H9 (cell line): Measurements from ENCODE around the gene KMT2D. TPM values are rescaled to one million over a fixed set of nuclear protein-coding genes. Genes with fewer than 3 reads are reported as not detected.

ENCODE experiments used
- DNase-seq: peaks from one replicate; pipeline ENCODE4 v3.0.0-alpha.2; 2017
- H2AFZ ChIP-seq: one replicate; pipeline ENCODE4 v1.6.1; 2013; ENCODE audit warnings: mild to moderate bottlenecking, low read length, control low read depth, moderate library complexity
- H2AK5ac ChIP-seq: 2 replicates; pipeline ENCODE4 v1.6.1; 2013; ENCODE audit warnings: low read length, control low read depth, mixed read lengths; ENCODE audit not compliant: insufficient read length
- H2BK120ac ChIP-seq: one replicate; pipeline ENCODE4 v1.6.1; 2013; ENCODE audit warnings: low read depth, mild to moderate bottlenecking, low read length, control low read depth, inconsistent platforms; ENCODE audit not compliant: poor library complexity, severe bottlenecking
- H2BK12ac ChIP-seq: 2 replicates; pipeline ENCODE4 v1.6.1; 2013; ENCODE audit warnings: low read length, control low read depth, mixed read lengths, low read depth; ENCODE audit not compliant: insufficient read length
- H2BK15ac ChIP-seq: 2 replicates; pipeline ENCODE4 v1.6.1; 2013; ENCODE audit warnings: low read depth, low read length, control low read depth
- H2BK20ac ChIP-seq: one replicate; pipeline ENCODE4 v1.6.1; 2013; ENCODE audit warnings: low read depth, mild to moderate bottlenecking, low read length, control low read depth, inconsistent platforms; ENCODE audit not compliant: poor library complexity, severe bottlenecking
- H2BK5ac ChIP-seq: 2 replicates; pipeline ENCODE4 v1.6.1; 2013; ENCODE audit warnings: low read length, control low read depth, mixed read lengths; ENCODE audit not compliant: insufficient read length
- H3K14ac ChIP-seq: 2 replicates; pipeline ENCODE4 v1.6.1; 2013; ENCODE audit warnings: low read length, control low read depth; ENCODE audit not compliant: insufficient read depth
- H3K18ac ChIP-seq: 2 replicates; pipeline ENCODE4 v1.6.1; 2013; ENCODE audit warnings: low read depth, mild to moderate bottlenecking, mixed read lengths, low read length, control low read depth; ENCODE audit not compliant: insufficient read length
- H3K23ac ChIP-seq: 2 replicates; pipeline ENCODE4 v1.6.1; 2013; ENCODE audit warnings: low read length, control low read depth, mixed read lengths, low read depth; ENCODE audit not compliant: insufficient read length
- H3K23me2 ChIP-seq: 2 replicates; pipeline ENCODE4 v1.6.1; 2013; ENCODE audit warnings: low read depth, mild to moderate bottlenecking, mixed read lengths, low read length, control low read depth; ENCODE audit not compliant: insufficient read length, poor library complexity, severe bottlenecking
- H3K27ac ChIP-seq: 2 replicates; pipeline ENCODE4 v1.5.1; 2013; ENCODE audit warnings: low read length, control low read depth, mixed read lengths, low read depth; ENCODE audit not compliant: insufficient read length
- H3K27me3 ChIP-seq: 2 replicates; pipeline ENCODE4 v1.6.1; 2013; ENCODE audit warnings: low read length, control low read depth, inconsistent platforms; ENCODE audit not compliant: insufficient read depth
- H3K4ac ChIP-seq: 2 replicates; pipeline ENCODE4 v1.6.1; 2013; ENCODE audit warnings: low read depth, mild to moderate bottlenecking, control low read depth, inconsistent platforms, low read length, moderate library complexity
- H3K4me1 ChIP-seq: 2 replicates; pipeline ENCODE4 v1.6.1; 2013; ENCODE audit warnings: low read length, control low read depth, inconsistent platforms; ENCODE audit not compliant: insufficient read depth
- H3K4me2 ChIP-seq: 2 replicates; pipeline ENCODE4 v1.6.1; 2013; ENCODE audit warnings: low read length, control low read depth, mixed read lengths; ENCODE audit not compliant: insufficient read length, insufficient read depth
- H3K56ac ChIP-seq: 2 replicates; pipeline ENCODE4 v1.6.1; 2013; ENCODE audit warnings: low read depth, mild to moderate bottlenecking, mixed read lengths, low read length, control low read depth; ENCODE audit not compliant: insufficient read length
- H3K79me1 ChIP-seq: 2 replicates; pipeline ENCODE4 v1.6.1; 2013; ENCODE audit warnings: low read depth, mild to moderate bottlenecking, moderate library complexity, low read length, control low read depth, inconsistent platforms; ENCODE audit not compliant: insufficient read depth, poor library complexity, severe bottlenecking
- H3K79me2 ChIP-seq: 2 replicates; pipeline ENCODE4 v1.6.1; 2013; ENCODE audit warnings: low read length, control low read depth, inconsistent platforms; ENCODE audit not compliant: insufficient read depth
- H3K9ac ChIP-seq: 2 replicates; pipeline ENCODE4 v1.6.1; 2013; ENCODE audit warnings: low read length, control low read depth, mixed read lengths; ENCODE audit not compliant: insufficient read length; ENCODE audit errors: extremely low read depth
- H3K9me3 ChIP-seq: one replicate; pipeline ENCODE4 v1.6.1; 2013; ENCODE audit warnings: low read depth, low read length, inconsistent platforms; ENCODE audit not compliant: control insufficient read depth
- H3T11ph ChIP-seq: one replicate; pipeline ENCODE4 v1.6.1; 2013; ENCODE audit warnings: mild to moderate bottlenecking, low read length, control low read depth, inconsistent platforms
- H4K20me1 ChIP-seq: one replicate; pipeline ENCODE4 v1.6.1; 2013; ENCODE audit not compliant: control insufficient read depth, insufficient read length, insufficient read depth
- H4K5ac ChIP-seq: 2 replicates; pipeline ENCODE4 v1.6.1; 2013; ENCODE audit warnings: low read depth, mild to moderate bottlenecking, mixed read lengths, low read length, control low read depth; ENCODE audit not compliant: insufficient read length
- H4K8ac ChIP-seq: replicated peaks from 2 replicates; pipeline ENCODE4 v1.6.1; 2013; ENCODE audit warnings: low read length, control low read depth, mixed read lengths, low read depth; ENCODE audit not compliant: insufficient read length
- H4K91ac ChIP-seq: 2 replicates; pipeline ENCODE4 v1.6.1; 2013; ENCODE audit warnings: low read depth, mild to moderate bottlenecking, moderate library complexity, mixed read lengths, low read length, control low read depth; ENCODE audit not compliant: insufficient read length
- H3K27ac Mint-ChIP-seq, 3 experiments: 2 replicates in 2 of 3; 3 replicates in 1 of 3; pipeline ENCODE4 v1.8.0; 2020 to 2021; ENCODE audit warnings: mixed read lengths in 3 of 3, mild to moderate bottlenecking in 1 of 3, moderate library complexity in 1 of 3
- H3K27me3 Mint-ChIP-seq: 2 replicates; pipeline ENCODE4 v1.8.0; 2021; ENCODE audit warnings: low read depth, mild to moderate bottlenecking, moderate library complexity, mixed read lengths
- H3K36me3 Mint-ChIP-seq, 3 experiments: 2 replicates in 2 of 3; 3 replicates in 1 of 3; pipeline ENCODE4 v1.8.0; 2020 to 2021; ENCODE audit warnings: low read depth in 3 of 3, mixed read lengths in 3 of 3; ENCODE audit not compliant: insufficient read depth in 1 of 3
- H3K4me1 Mint-ChIP-seq, 2 experiments: 2 replicates each; pipeline ENCODE4 v1.8.0; 2020; ENCODE audit warnings: mixed read lengths in 2 of 2
- H3K4me3 Mint-ChIP-seq, 2 experiments: 2 replicates in 1 of 2; 3 replicates in 1 of 2; pipeline ENCODE4 v1.8.0; 2020 to 2021; ENCODE audit warnings: mild to moderate bottlenecking in 2 of 2, mixed read lengths in 2 of 2, moderate library complexity in 1 of 2
- H3K9me3 Mint-ChIP-seq, 2 experiments: 2 replicates in 1 of 2; 3 replicates in 1 of 2; pipeline ENCODE4 v1.8.0; 2020; ENCODE audit warnings: mild to moderate bottlenecking in 2 of 2, mixed read lengths in 2 of 2, moderate library complexity in 1 of 2
- WGBS: extraction: QIAGEN DNeasy Blood & Tissue Kit; methylation state at CpG from one replicate; pipeline ENCODE4 v1.1.7; 2013; ENCODE audit warnings: missing lambda C conversion rate, low lambda C conversion rate, mixed read lengths; ENCODE audit not compliant: insufficient read length; ENCODE audit errors: extremely low coverage; 5-methylcytosine and 5-hydroxymethylcytosine counted together
- total RNA-seq: library from RNA; stranded (reverse); gene quantifications from 2 replicates; pipeline ENCODE4 v1.2.1, GENCODE V29; 2021
- TF ChIP-seq, protein P1 (sequence below): fragments of 200-600 bp; sonication (generic); conservative IDR thresholded peaks from 3 replicates; pipeline ENCODE4 v1.8.0; 2021; ENCODE audit warnings: antibody characterized with exemption, mild to moderate bottlenecking

The KMT2D gene
- total RNA-seq, 1 experiment from 2014 or later, result 93.7 TPM

DNA sequence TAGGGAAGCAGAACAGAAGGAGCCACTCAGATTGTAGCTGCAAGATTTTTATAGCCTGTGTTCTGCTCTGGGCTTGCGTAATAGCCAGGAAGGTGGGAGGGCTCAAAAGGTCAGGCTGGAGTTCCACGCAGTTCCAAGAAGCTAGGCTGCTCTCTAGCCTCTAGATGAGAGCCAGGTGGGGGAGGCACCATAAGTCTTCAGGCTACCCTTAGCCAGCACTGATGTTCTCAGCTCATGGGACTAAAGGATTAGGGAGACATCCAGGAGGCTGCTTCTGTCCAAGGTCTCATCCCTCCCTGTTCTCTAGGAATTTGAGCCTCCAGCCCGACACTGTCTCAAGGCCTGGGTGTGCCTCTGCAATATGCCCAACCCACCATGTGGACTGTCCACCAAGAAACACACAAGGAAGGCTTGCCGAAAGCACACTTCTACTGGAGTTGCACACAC lies 48.4 kb upstream of the KMT2D start:
- no CpG with 5 or more reads among the region's 4 CpGs for WGBS
- H3K4me1 Mint-ChIP-seq, result peaks cover 23 to 31% of the 10 kb centered on the region in 2 experiments
- H3K56ac ChIP-seq, result no peak overlapping the region
- no peak for DNase-seq
- peaks cover 5 to 25% (median 11%) of the 10 kb centered on the region in 3 experiments for H3K36me3 Mint-ChIP-seq
- no peaks in the 10 kb centered on the region for H3K9me3 ChIP-seq
- H2AFZ ChIP-seq, result no peak overlapping the region
- H3K4ac ChIP-seq, result no peak overlapping the region
- H3K4me3 Mint-ChIP-seq, result peak overlapping the region; percentile 86 to 99
- H3K4me2 ChIP-seq, result peak overlapping the region; percentile 91
- no peak overlapping the region for H2BK12ac ChIP-seq
- no peak overlapping the region for H4K91ac ChIP-seq
- no peak overlapping the region for H2AK5ac ChIP-seq
- H3K27me3 Mint-ChIP-seq, result peaks cover 4% of the 10 kb centered on the region; the same call in 1 of the 2 replicates
- TF ChIP-seq, protein P1, sequence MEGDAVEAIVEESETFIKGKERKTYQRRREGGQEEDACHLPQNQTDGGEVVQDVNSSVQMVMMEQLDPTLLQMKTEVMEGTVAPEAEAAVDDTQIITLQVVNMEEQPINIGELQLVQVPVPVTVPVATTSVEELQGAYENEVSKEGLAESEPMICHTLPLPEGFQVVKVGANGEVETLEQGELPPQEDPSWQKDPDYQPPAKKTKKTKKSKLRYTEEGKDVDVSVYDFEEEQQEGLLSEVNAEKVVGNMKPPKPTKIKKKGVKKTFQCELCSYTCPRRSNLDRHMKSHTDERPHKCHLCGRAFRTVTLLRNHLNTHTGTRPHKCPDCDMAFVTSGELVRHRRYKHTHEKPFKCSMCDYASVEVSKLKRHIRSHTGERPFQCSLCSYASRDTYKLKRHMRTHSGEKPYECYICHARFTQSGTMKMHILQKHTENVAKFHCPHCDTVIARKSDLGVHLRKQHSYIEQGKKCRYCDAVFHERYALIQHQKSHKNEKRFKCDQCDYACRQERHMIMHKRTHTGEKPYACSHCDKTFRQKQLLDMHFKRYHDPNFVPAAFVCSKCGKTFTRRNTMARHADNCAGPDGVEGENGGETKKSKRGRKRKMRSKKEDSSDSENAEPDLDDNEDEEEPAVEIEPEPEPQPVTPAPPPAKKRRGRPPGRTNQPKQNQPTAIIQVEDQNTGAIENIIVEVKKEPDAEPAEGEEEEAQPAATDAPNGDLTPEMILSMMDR, result no peak
- no peak overlapping the region for H3K18ac ChIP-seq
- H4K8ac ChIP-seq, result no peak overlapping the region
- no peaks in the 10 kb centered on the region for H4K20me1 ChIP-seq
- no peaks in the 10 kb centered on the region for H3K27me3 ChIP-seq
- H3K23ac ChIP-seq, result no peak overlapping the region
- no peak overlapping the region for H3K27ac Mint-ChIP-seq
- H2BK120ac ChIP-seq, result no peak overlapping the region
- no peak overlapping the region for H2BK20ac ChIP-seq
- H3K79me1 ChIP-seq, result peaks cover 6% of the 10 kb centered on the region
- peaks cover 8% of the 10 kb centered on the region for H3K23me2 ChIP-seq
- H3K14ac ChIP-seq, result no peak overlapping the region
- no peak overlapping the region for H2BK15ac ChIP-seq
- H3K79me2 ChIP-seq, result peaks cover 1% of the 10 kb centered on the region; the same call in 1 of the 2 replicates
- H3K9ac ChIP-seq, result no peak overlapping the region
- H3K9me3 Mint-ChIP-seq, result peaks cover 15 to 19% of the 10 kb centered on the region in 2 experiments
- H3K4me1 ChIP-seq, result peaks cover 5% of the 10 kb centered on the region; the same call in 1 of the 2 replicates
- no peak overlapping the region for H3T11ph ChIP-seq
- no peak overlapping the region for H2BK5ac ChIP-seq
- H4K5ac ChIP-seq, result no peak overlapping the region
- H3K27ac ChIP-seq, result no peak overlapping the region
